Heart left ventricle (tissue), 16 donors: ENCODE results near the gene ARFGAP1. TPM values are rescaled to one million over a fixed set of nuclear protein-coding genes. Genes with fewer than 3 reads are reported as not detected.

Source experiments
- ATAC-seq, 4 donors: fragments of 200-7000 bp; cut with Tn5 transposase; one replicate each; pipeline ENCODE4 v1.9.1; 2020 to 2022; ENCODE audit warnings: moderate library complexity in 4 of 4, mild to moderate bottlenecking in 3 of 4, moderate number of reproducible peaks in 1 of 4
- DNase-seq, 5 donors: peaks; one replicate each; pipeline ENCODE4 v3.0.0-alpha.2; 2020
- H3K27ac ChIP-seq, 12 donors: fragments of 200-600 bp; sonication (generic) in 4 of 12; one replicate each; pipeline versions ENCODE4 v1.5.0 to v1.8.0; 2016 to 2022; ENCODE audit warnings: mild to moderate bottlenecking in 2 of 12
- H3K27me3 ChIP-seq, 9 donors: fragments of 200-600 bp; sonication (generic) in 2 of 9; one replicate each; pipeline versions ENCODE4 v1.5.1 to v1.8.0; 2016 to 2022; ENCODE audit warnings: mild to moderate bottlenecking in 3 of 9
- H3K36me3 ChIP-seq, 9 donors: fragments of 200-600 bp; sonication (generic) in 2 of 9; one replicate each; pipeline versions ENCODE4 v1.5.0 to v1.8.0; 2018 to 2022; ENCODE audit warnings: mild to moderate bottlenecking in 2 of 9
- H3K4me1 ChIP-seq, 12 donors: fragments of 200-600 bp; sonication (generic) in 4 of 12; one replicate each; pipeline versions ENCODE4 v1.5.0 to v1.8.0; 2016 to 2022; ENCODE audit warnings: mild to moderate bottlenecking in 3 of 12
- H3K4me3 ChIP-seq, 12 donors: fragments of 200-600 bp; sonication (generic) in 4 of 12; one replicate each; pipeline versions ENCODE4 v1.5.0 to v1.8.0; 2017 to 2022; ENCODE audit warnings: mild to moderate bottlenecking in 9 of 12, moderate library complexity in 4 of 12
- H3K9me3 ChIP-seq, 12 donors: fragments of 200-600 bp; sonication (generic) in 4 of 12; one replicate each; pipeline versions ENCODE4 v1.5.0 to v1.8.0; 2016 to 2022; ENCODE audit warnings: mild to moderate bottlenecking in 1 of 12
- CTCF ChIP-seq, 12 donors: fragments of 200-600 bp; sonication (generic) in 4 of 12; IDR thresholded peaks; one replicate each; pipeline versions ENCODE4 v1.5.0 to v1.8.0; 2018 to 2022; ENCODE audit warnings: antibody characterized with exemption in 12 of 12, mild to moderate bottlenecking in 5 of 12
- POLR2A ChIP-seq, 2 donors: fragments of 450-650 bp; IDR thresholded peaks; one replicate each; pipeline ENCODE4 v1.6.1; 2017; ENCODE audit warnings: antibody characterized with exemption in 2 of 2, mild to moderate bottlenecking in 2 of 2, moderate library complexity in 2 of 2
- WGBS, 4 donors: extraction: QIAGEN DNeasy Blood & Tissue Kit in 2 of 4; methylation state at CpG; one replicate each; pipeline versions ENCODE4 v1.1.5 to v1.1.7; 2013 to 2018; 5-methylcytosine and 5-hydroxymethylcytosine counted together
- intact Hi-C, 10 donors: fragments of 100-400 bp; cut with DNase I; formaldehyde crosslinking; loops; one replicate each; pipeline versions ENCODE4 v1.11.1 to v1.14.2; 2022
- polyA plus RNA-seq, 2 donors: library from polyadenylated mRNA; stranded (reverse); fragments of 200-250 nt; gene quantifications; one replicate each; pipeline ENCODE4 v1.2.3, GENCODE V29; 2013
- total RNA-seq, 9 donors: library from RNA; depleted of rRNA in 2 of 9; stranded (reverse); fragments of >200 nt in 2 of 9; fragmentation: NEBNext Ultra II Directional in 3 of 9; extraction: Animal tissue kit (Norgen Biotek cat#: 25700) in 3 of 9; gene quantifications; one replicate each; pipeline versions ENCODE4 v1.1.0 to v1.2.4, GENCODE V29; 2016 to 2023
- donor health status: ischemic (EF 13 %, LVEDD 7.1; RV severe dilation, severe dysfunction).
- donor health status: healthy with polysubstance abuse.
- donor health status: DM: no; HTN: yes; CAD: no.
- donor health status: DM: no; HTN: no; CAD: no.
- donor health status: ischemic (EF 25% LVEDD 6.9; RV normal size, moderate dysfunction).
- donor health status: ischemic (EF 25% LVEDD 5.7; RV mildly dilated, moderate dysfunction).
- donor health status: healthy.
- donor health status: DM: yes; HTN: yes; CAD: no.
- donor health status: ischemic (EF 35%, LVEDD 5.7; RV mildly dilated, moderate dysfunction).
- donor health status: nonischemic (EF 11% LVEDD 7.7; RV severe dilation, severe dysfunction).
- donor health status: DM: yes; HTN: yes; CAD: no.
- donor health status: PGD.
- donor health status: ischemic (EF 29% LVEDD 5.4; RV normal size, mild dysfunction).
- donor health status: nonischemic (EF 23%, LVEDD 6.1; RV moderate dilation, normal function).

The ARFGAP1 gene
- total and polyA plus RNA-seq, 11 donors, result 14.3 to 51.6 (median 29.5) TPM

GRCh38 chr20:63258781-63259180, 13.8 kb upstream of the ARFGAP1 start:
- no peaks in the 10 kb centered on the region for H3K36me3 ChIP-seq
- DNase-seq, result no peak
- WGBS, 4 donors, result 38 to 43% (median 40%) methylated on average over 4 to 8 of the region's 8 CpGs
- TF ChIP-seq CTCF (IDR thresholded peaks at IDR 0.05) (no peak), POLR2A (IDR thresholded peaks at IDR 0.05) (no peak)
- H3K27ac ChIP-seq, result no peak overlapping the region
- peaks cover 0 to 11% (median 0%) of the 10 kb centered on the region in 12 donors for H3K4me1 ChIP-seq
- no peak overlapping the region for H3K4me3 ChIP-seq
- H3K27me3 ChIP-seq, result peaks cover 18 to 81% (median 35%) of the 10 kb centered on the region in 9 donors
- intact Hi-C loops, result no loop called here
- no peaks in the 10 kb centered on the region for H3K9me3 ChIP-seq
- ATAC-seq, result no peak

GRCh38 chr20:63259734-63260460, 12.7 kb upstream of the ARFGAP1 start:
- Histone ChIP-seq H3K27me3 (peaks cover 11 to 80% (median 27%) of the 10 kb centered on the region in 9 donors), H3K36me3 (no peaks in the 10 kb centered on the region), H3K4me1 (no peaks in the 10 kb centered on the region), H3K4me3 (no peak overlapping the region), H3K27ac (no peak overlapping the region), H3K9me3 (no peaks in the 10 kb centered on the region)
- no peak for TF ChIP-seq POLR2A (IDR thresholded peaks at IDR 0.05)
- TF ChIP-seq CTCF (IDR thresholded peaks at IDR 0.05), result no peak
- WGBS, 4 donors, result 73 to 80% (median 76%) methylated on average over 25 of the region's 25 CpGs
- intact Hi-C loops, result no loop called here
- ATAC-seq (no peak), DNase-seq (no peak)

DNA sequence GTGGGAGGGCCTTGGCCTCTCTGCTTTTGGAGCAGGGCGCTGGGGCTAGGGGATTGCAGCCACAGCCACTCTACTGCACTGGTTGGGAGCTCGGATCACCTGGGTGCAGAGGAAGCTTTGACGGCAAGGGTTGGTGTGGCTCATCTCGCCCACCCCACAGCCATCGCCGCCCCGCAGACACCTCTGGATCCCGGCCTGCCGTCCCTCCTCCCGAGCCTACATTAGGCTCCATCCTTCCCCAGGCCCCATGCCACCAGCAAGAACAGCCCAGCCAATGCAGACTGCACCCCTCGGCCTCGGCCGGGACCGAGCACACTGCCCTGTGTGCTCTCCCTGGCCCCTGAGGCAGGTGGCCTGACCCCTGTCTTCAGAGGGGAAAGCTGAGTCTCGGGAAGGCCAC, 12.1 kb upstream of the ARFGAP1 start:
- no peak for TF ChIP-seq CTCF (IDR thresholded peaks at IDR 0.05)
- no peak for TF ChIP-seq POLR2A (IDR thresholded peaks at IDR 0.05)
- DNase-seq (no peak), ATAC-seq (no peak)
- Histone ChIP-seq H3K27me3 (peaks cover 8 to 80% (median 23%) of the 10 kb centered on the region in 9 donors), H3K4me3 (no peak overlapping the region), H3K36me3 (no peaks in the 10 kb centered on the region), H3K27ac (no peak overlapping the region), H3K9me3 (no peaks in the 10 kb centered on the region), H3K4me1 (no peaks in the 10 kb centered on the region)
- 81 to 88% (median 84%) methylated on average over 13 to 15 of the region's 15 CpGs for WGBS, 4 donors
- intact Hi-C loops, result no loop called here

DNA sequence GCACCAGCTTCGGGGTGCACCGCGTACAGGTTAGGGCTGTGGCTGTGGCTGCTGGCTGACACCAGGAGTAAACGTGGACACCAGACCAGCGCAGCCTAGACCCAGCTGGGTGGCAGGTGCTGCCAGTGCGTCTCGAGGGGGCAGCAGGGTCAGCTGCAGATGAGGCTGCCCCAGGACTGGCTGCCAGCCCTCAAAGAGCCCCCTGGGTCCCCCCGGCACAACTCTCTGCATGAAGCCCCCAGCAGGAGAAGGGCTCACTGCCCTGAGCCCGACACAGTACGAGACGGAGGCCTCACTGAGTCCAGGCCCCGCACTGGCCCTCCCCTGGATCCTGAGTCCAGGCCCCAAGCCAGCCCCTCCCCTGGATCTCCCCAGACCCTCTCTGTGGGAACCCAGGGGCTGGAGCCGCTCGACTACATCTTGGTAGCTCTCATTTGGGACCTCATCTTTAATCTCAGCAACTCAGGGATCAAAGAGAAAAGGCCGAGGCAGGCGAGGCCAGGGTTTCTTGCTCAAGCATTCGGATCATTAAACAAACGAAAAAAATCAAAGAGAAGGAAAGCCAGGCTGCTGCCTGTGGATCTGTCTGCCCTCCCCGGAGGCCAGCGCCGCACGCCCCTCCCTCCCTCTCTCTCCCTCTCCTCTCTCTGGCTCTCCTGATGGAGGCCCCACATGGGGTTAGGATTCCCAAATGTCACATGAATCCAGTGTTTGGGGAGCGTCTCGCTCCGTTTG, 11.4 kb upstream of the ARFGAP1 start:
- Histone ChIP-seq H3K4me1 (no peaks in the 10 kb centered on the region), H3K27me3 (peaks cover 8 to 80% (median 23%) of the 10 kb centered on the region in 9 donors), H3K4me3 (no peak overlapping the region), H3K27ac (no peak overlapping the region), H3K9me3 (no peaks in the 10 kb centered on the region), H3K36me3 (no peaks in the 10 kb centered on the region)
- no peak for TF ChIP-seq POLR2A (IDR thresholded peaks at IDR 0.05)
- TF ChIP-seq CTCF (IDR thresholded peaks at IDR 0.05), result no peak
- ATAC-seq, result no peak
- no peak for DNase-seq
- intact Hi-C loops, result no loop called here
- WGBS, 4 donors, result 47 to 57% (median 51%) methylated on average over 18 to 25 of the region's 25 CpGs
